ENCODE measurements around the gene ARMH3. TPM values are rescaled to one million over a fixed set of nuclear protein-coding genes. Genes with fewer than 3 reads are reported as not detected.

The ARMH3 gene
- total and polyA plus RNA-seq, 10 of the 15 experiments (the other 5 are each of a cell fraction or from before 2014, with no cell fraction given) = 13.0 to 33.0 (median 16.4) TPM

DNA sequence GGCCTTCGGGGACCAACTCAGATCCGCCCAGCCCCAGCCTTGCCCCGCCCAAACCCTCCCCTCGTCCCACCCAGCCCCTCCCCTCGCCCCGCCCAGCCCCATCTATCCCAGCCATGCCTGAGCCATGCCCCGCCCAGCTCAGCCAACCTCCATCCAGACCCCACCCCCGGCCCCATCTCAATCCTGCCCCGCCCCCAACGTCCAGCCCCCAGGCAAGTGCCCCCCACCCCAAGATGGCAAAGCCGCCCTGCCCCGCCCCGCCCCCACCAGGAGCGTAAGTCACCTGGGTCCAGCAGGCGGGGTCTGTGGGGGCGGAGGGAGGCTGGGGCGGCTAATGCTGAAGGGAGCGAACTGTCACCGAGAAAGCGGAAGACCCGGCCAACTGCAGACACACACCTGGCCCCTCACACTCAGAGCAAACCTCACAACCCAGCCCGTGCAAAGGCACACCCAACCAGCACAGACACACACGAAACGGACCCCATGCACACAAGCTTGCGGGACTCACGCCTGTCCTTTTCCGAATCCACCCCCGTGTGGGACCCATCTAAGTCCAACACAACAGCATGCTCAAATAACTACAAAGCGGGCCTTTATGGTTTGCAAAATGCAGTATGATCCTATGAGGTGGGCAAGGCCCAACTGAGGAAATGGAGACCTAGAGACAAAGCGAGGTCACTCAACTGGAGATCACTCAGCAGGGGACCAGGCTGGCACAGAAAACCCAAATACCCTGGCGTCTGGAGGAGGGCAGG, 226.2 kb downstream of the ARMH3 start (continued):
- TF ChIP-seq, protein P1, sequence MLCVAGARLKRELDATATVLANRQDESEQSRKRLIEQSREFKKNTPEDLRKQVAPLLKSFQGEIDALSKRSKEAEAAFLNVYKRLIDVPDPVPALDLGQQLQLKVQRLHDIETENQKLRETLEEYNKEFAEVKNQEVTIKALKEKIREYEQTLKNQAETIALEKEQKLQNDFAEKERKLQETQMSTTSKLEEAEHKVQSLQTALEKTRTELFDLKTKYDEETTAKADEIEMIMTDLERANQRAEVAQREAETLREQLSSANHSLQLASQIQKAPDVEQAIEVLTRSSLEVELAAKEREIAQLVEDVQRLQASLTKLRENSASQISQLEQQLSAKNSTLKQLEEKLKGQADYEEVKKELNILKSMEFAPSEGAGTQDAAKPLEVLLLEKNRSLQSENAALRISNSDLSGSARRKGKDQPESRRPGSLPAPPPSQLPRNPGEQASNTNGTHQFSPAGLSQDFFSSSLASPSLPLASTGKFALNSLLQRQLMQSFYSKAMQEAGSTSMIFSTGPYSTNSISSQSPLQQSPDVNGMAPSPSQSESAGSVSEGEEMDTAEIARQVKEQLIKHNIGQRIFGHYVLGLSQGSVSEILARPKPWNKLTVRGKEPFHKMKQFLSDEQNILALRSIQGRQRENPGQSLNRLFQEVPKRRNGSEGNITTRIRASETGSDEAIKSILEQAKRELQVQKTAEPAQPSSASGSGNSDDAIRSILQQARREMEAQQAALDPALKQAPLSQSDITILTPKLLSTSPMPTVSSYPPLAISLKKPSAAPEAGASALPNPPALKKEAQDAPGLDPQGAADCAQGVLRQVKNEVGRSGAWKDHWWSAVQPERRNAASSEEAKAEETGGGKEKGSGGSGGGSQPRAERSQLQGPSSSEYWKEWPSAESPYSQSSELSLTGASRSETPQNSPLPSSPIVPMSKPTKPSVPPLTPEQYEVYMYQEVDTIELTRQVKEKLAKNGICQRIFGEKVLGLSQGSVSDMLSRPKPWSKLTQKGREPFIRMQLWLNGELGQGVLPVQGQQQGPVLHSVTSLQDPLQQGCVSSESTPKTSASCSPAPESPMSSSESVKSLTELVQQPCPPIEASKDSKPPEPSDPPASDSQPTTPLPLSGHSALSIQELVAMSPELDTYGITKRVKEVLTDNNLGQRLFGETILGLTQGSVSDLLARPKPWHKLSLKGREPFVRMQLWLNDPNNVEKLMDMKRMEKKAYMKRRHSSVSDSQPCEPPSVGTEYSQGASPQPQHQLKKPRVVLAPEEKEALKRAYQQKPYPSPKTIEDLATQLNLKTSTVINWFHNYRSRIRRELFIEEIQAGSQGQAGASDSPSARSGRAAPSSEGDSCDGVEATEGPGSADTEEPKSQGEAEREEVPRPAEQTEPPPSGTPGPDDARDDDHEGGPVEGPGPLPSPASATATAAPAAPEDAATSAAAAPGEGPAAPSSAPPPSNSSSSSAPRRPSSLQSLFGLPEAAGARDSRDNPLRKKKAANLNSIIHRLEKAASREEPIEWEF (IDR thresholded peaks at IDR 0.05; ENCODE audit: insufficient replicate concordance, low read depth, low read length) = no peak
- TF ChIP-seq, protein P2, sequence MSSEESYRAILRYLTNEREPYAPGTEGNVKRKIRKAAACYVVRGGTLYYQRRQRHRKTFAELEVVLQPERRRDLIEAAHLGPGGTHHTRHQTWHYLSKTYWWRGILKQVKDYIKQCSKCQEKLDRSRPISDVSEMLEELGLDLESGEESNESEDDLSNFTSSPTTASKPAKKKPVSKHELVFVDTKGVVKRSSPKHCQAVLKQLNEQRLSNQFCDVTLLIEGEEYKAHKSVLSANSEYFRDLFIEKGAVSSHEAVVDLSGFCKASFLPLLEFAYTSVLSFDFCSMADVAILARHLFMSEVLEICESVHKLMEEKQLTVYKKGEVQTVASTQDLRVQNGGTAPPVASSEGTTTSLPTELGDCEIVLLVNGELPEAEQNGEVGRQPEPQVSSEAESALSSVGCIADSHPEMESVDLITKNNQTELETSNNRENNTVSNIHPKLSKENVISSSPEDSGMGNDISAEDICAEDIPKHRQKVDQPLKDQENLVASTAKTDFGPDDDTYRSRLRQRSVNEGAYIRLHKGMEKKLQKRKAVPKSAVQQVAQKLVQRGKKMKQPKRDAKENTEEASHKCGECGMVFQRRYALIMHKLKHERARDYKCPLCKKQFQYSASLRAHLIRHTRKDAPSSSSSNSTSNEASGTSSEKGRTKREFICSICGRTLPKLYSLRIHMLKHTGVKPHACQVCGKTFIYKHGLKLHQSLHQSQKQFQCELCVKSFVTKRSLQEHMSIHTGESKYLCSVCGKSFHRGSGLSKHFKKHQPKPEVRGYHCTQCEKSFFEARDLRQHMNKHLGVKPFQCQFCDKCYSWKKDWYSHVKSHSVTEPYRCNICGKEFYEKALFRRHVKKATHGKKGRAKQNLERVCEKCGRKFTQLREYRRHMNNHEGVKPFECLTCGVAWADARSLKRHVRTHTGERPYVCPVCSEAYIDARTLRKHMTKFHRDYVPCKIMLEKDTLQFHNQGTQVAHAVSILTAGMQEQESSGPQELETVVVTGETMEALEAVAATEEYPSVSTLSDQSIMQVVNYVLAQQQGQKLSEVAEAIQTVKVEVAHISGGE (CRISPR knock-in tag; IDR thresholded peaks at IDR 0.05) = no peak
- TF ChIP-seq, protein P3, sequence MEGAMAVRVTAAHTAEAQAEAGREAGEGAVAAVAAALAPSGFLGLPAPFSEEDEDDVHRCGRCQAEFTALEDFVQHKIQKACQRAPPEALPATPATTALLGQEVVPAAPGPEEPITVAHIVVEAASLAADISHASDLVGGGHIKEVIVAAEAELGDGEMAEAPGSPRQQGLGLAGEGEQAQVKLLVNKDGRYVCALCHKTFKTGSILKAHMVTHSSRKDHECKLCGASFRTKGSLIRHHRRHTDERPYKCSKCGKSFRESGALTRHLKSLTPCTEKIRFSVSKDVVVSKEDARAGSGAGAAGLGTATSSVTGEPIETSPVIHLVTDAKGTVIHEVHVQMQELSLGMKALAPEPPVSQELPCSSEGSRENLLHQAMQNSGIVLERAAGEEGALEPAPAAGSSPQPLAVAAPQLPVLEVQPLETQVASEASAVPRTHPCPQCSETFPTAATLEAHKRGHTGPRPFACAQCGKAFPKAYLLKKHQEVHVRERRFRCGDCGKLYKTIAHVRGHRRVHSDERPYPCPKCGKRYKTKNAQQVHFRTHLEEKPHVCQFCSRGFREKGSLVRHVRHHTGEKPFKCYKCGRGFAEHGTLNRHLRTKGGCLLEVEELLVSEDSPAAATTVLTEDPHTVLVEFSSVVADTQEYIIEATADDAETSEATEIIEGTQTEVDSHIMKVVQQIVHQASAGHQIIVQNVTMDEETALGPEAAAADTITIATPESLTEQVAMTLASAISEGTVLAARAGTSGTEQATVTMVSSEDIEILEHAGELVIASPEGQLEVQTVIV (IDR thresholded peaks at IDR 0.05; ENCODE audit: borderline replicate concordance, partially characterized antibody) = no peak
- TF ChIP-seq NBN (IDR thresholded peaks at IDR 0.05) = peak; percentile 11; the same call in 1 of the 2 replicates
- no peak for TF ChIP-seq IRF4 (IDR thresholded peaks at IDR 0.05; ENCODE audit: low read depth, low read length)
- no peak for TF ChIP-seq CREB1 (IDR thresholded peaks at IDR 0.05; ENCODE audit: low read depth)
- no peak for TF ChIP-seq MEF2B (IDR thresholded peaks at IDR 0.05; ENCODE audit: partially characterized antibody, poor library complexity, severe bottlenecking)
- no peak for TF ChIP-seq HDAC6 (IDR thresholded peaks at IDR 0.05; ENCODE audit: unreplicated experiment)
- TF ChIP-seq ZNF622 (IDR thresholded peaks at IDR 0.05) = no peak
- TF ChIP-seq RB1 (IDR thresholded peaks at IDR 0.05; ENCODE audit: borderline replicate concordance) = no peak
- TF ChIP-seq, protein P4, sequence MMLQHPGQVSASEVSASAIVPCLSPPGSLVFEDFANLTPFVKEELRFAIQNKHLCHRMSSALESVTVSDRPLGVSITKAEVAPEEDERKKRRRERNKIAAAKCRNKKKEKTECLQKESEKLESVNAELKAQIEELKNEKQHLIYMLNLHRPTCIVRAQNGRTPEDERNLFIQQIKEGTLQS (IDR thresholded peaks at IDR 0.05; ENCODE audit: borderline replicate concordance, extremely low read depth, low read depth, low read length) = no peak
- TF ChIP-seq, protein P5, sequence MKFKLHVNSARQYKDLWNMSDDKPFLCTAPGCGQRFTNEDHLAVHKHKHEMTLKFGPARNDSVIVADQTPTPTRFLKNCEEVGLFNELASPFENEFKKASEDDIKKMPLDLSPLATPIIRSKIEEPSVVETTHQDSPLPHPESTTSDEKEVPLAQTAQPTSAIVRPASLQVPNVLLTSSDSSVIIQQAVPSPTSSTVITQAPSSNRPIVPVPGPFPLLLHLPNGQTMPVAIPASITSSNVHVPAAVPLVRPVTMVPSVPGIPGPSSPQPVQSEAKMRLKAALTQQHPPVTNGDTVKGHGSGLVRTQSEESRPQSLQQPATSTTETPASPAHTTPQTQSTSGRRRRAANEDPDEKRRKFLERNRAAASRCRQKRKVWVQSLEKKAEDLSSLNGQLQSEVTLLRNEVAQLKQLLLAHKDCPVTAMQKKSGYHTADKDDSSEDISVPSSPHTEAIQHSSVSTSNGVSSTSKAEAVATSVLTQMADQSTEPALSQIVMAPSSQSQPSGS (IDR thresholded peaks at IDR 0.05; ENCODE audit: low read length) = no peak
- no peak for TF ChIP-seq SMC3 (IDR thresholded peaks at IDR 0.05; ENCODE audit: borderline replicate concordance, low read length)
- no peak for TF ChIP-seq NR2C1 (IDR thresholded peaks at IDR 0.05)
- TF ChIP-seq KLF5 (IDR thresholded peaks at IDR 0.05; ENCODE audit: partially characterized antibody) = no peak
- no peak for TF ChIP-seq BCL11A (IDR thresholded peaks at IDR 0.05; ENCODE audit: low read depth, low read length)
- 0 out of 2 replicates have a peak, but pooled peaks have one; percentile 32 for TF ChIP-seq FOXK2 (IDR thresholded peaks at IDR 0.05)
